BJ (cell line): ENCODE results near the gene CAP2. TPM values are rescaled to one million over a fixed set of nuclear protein-coding genes. Genes with fewer than 3 reads are reported as not detected.

Experiments
- CTCF ChIA-PET: fragments of 350-600 bp; formaldehyde crosslinking; extraction: SDS; loops from one replicate; lab custom pipeline; 2021; ENCODE audit warnings: antibody characterized with exemption, inconsistent platforms; lab: Yijun Ruan, JAX
- POLR2A ChIA-PET: fragments of 300-600 bp; sonication (Branson Sonifier 250); formaldehyde crosslinking; extraction: SDS; loops from one replicate; lab custom pipeline; 2021; ENCODE audit warnings: antibody characterized with exemption; lab: Charles Lee
- DNase-seq: peaks from one replicate; pipeline ENCODE4 v3.0.0-alpha.2; 2011; ENCODE audit warnings: low read depth
- H3K27me3 ChIP-seq: 2 replicates; pipeline ENCODE4 v1.6.0; 2011; ENCODE audit warnings: low read length; ENCODE audit not compliant: control insufficient read depth, insufficient read depth
- H3K36me3 ChIP-seq: 2 replicates; pipeline ENCODE4 v1.5.1; 2011; ENCODE audit warnings: low read length; ENCODE audit not compliant: control insufficient read depth, insufficient read depth
- H3K4me3 ChIP-seq: 2 replicates; pipeline ENCODE4 v1.5.1; 2011; ENCODE audit warnings: low read depth, mild to moderate bottlenecking, control low read depth, low read length
- polyA minus RNA-seq: library from RNA; depleted of rRNA, polyadenylated mRNA; stranded (reverse); fragments of >200 nt; gene quantifications from 2 replicates; pipeline ENCODE4 v1.2.3, GENCODE V29; 2011; rRNA and poly(A)+ RNA removed
- polyA plus RNA-seq: library from polyadenylated mRNA; depleted of rRNA; stranded (reverse); fragments of >200 nt; gene quantifications from 2 replicates; pipeline ENCODE4 v1.2.3, GENCODE V29; 2011; rRNA removed
- TF ChIP-seq, protein P1 (sequence below): IDR thresholded peaks from 2 replicates; pipeline ENCODE4 v1.5.1; 2011; ENCODE audit warnings: low read depth, mild to moderate bottlenecking, control low read depth, inconsistent platforms, low read length, moderate library complexity; ENCODE audit not compliant: insufficient read depth

The CAP2 gene, protein sequence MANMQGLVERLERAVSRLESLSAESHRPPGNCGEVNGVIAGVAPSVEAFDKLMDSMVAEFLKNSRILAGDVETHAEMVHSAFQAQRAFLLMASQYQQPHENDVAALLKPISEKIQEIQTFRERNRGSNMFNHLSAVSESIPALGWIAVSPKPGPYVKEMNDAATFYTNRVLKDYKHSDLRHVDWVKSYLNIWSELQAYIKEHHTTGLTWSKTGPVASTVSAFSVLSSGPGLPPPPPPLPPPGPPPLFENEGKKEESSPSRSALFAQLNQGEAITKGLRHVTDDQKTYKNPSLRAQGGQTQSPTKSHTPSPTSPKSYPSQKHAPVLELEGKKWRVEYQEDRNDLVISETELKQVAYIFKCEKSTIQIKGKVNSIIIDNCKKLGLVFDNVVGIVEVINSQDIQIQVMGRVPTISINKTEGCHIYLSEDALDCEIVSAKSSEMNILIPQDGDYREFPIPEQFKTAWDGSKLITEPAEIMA
- 84.4 and 99.1 TPM in 2 replicates for polyA plus RNA-seq
- 37.2 and 64.7 TPM in 2 replicates for polyA minus RNA-seq

DNA sequence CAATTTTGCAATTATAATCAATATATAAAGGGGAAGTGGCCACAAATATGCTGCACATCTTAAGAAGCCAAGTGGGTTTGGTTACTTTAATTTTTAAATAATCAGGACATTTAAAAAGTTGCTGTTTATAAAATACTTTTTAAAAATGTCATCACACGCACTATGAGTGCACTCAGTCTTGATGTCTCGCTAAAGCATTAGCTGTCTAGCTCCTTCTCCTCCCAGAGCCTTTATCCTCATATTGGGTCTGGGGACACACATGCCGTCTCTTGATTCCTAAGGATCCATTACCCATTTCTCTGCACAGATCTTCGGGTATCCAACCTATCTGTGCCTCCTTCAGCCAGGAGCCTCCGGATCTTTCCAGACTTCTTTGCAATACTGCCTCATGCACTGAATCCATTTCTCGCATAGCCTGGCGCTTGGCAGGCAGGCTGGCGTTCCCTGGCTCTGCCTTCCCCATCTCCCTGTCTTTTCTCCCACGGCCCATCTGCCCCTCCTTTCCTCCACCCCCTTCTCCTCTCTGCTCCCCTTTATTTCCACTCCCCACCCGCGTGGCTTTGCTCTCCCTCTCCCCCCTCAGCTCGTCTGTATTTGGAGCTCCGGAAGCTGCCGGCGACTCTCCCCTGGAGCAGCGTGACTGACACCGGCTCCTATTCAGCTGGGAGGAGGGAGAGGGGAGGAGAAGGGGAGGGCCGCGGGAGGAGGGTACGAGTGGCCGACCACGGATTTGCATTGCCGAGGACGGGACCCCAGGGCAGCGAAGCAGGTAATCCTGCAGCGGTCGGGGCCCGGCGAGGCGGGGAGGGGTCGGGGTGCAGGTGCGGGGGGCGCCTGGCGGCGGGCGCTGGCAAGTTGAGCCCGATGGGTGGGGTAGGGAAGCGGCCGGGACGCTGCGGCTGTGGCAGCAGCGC lies at the start of gene CAP2:
Gene CAP2 (plus strand): TSS at position 618 of the 914 bp plus-strand sequence. CDS start 27,961 bp downstream, outside the sequence.
- POLR2A ChIA-PET: interaction anchor here (0.7 kb wide), 1 partner anchor 20 kb away, joined by 9 read pairs; no protein-coding TSS in a partner anchor
- Histone ChIP-seq H3K27me3 (no peaks in the 10 kb centered on the region), H3K36me3 (no peaks in the 10 kb centered on the region), H3K4me3 (peak within 1 kb of the TSS; percentile 89)
- CTCF ChIA-PET: interaction anchor here (0.6 to 1.5 kb wide), 4 partner anchors 19 to 104 kb away, joined by 3 to 4 read pairs (median 3); no protein-coding TSS in a partner anchor
- peak; percentile 30 for DNase-seq
- TF ChIP-seq, protein P1, sequence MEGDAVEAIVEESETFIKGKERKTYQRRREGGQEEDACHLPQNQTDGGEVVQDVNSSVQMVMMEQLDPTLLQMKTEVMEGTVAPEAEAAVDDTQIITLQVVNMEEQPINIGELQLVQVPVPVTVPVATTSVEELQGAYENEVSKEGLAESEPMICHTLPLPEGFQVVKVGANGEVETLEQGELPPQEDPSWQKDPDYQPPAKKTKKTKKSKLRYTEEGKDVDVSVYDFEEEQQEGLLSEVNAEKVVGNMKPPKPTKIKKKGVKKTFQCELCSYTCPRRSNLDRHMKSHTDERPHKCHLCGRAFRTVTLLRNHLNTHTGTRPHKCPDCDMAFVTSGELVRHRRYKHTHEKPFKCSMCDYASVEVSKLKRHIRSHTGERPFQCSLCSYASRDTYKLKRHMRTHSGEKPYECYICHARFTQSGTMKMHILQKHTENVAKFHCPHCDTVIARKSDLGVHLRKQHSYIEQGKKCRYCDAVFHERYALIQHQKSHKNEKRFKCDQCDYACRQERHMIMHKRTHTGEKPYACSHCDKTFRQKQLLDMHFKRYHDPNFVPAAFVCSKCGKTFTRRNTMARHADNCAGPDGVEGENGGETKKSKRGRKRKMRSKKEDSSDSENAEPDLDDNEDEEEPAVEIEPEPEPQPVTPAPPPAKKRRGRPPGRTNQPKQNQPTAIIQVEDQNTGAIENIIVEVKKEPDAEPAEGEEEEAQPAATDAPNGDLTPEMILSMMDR: no peak

DNA sequence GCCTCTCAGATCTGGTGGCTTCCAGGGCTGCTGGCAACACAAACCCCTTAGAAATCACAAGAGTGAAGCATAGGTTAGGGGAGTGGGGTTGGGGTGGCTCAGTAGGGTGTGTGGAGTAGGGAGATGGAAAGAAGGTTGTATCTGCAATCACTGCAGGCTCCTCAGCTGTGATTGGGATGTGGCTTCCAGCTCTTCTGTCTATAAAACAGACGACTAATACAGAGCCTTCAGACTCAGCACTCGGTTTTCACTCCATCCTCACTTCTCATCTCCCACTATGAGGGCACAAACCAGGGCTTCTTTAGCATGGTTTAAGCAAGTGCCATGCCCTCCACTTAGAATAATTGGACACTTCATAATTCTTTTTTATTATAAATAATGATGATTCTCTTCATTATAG lies 46.4 kb upstream of the CAP2 start:
- ChIA-PET POLR2A (no interaction called here), CTCF (interaction anchor here (1.7 kb wide), 1 partner anchor 9 kb away, joined by 5 read pairs; no protein-coding TSS in a partner anchor)
- H3K36me3 ChIP-seq: no peaks in the 10 kb centered on the region

DNA sequence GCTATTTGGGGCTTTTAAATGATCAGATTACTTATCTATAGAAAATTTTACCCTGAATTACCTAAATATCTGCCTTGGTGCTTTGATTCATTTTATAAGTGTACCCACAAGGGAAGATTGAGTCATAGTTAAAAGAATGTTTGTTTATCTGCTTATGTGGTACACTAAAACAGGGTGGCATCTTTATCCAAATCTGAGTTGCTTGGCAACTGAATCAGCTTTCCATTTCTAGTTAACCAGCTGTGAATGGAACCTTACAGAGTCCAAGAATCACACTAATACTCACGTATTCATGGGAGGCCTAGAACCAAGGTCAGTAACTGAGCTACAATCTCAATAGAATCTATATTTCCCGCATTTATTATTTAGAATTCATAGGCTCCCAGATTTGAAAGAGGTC lies 44.0 kb upstream of the CAP2 start:
- H3K36me3 ChIP-seq: no peaks in the 10 kb centered on the region
- TF ChIP-seq, protein P1: no peak
- POLR2A ChIA-PET: no interaction called here
- no peak overlapping the region for H3K4me3 ChIP-seq
- no peaks in the 10 kb centered on the region for H3K27me3 ChIP-seq
- no peak for DNase-seq
- CTCF ChIA-PET: interaction anchor here (1.2 kb wide), 1 partner anchor 67 kb away, joined by 4 read pairs; no protein-coding TSS in a partner anchor

More for the DNA sequence above, 46.4 kb upstream of the CAP2 start:
- DNase-seq: no peak
- H3K4me3 ChIP-seq: no peak overlapping the region
- TF ChIP-seq, protein P1: no peak
- no peaks in the 10 kb centered on the region for H3K27me3 ChIP-seq

DNA sequence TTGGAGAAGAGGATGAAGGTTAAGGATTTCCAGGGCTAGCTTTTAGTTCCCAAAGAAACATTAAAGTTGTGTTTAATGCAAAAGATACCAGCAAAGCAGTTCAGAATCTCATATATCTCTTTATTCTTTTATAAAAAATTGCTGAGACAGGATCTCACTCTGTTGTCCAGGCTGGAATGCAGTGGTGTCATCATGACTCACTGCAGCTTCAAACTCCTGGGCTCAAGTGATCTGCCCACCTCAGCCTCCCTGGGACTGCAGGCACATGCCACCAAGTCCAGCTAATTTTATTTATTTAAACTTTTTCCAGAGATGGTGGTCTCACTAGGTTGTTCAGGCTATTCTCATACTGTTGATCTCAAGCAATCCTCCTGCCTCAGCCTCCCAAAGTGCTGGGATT lies 41.1 kb upstream of the CAP2 start:
- TF ChIP-seq, protein P1: no peak
- ChIA-PET POLR2A (no interaction called here), CTCF (interaction anchor here (0.6 kb wide), 1 partner anchor 171 kb away, joined by 3 read pairs; no protein-coding TSS in a partner anchor)
- no peaks in the 10 kb centered on the region for H3K27me3 ChIP-seq
- no peak for DNase-seq
- no peak overlapping the region for H3K4me3 ChIP-seq
- H3K36me3 ChIP-seq: no peaks in the 10 kb centered on the region
